GM23338 (cell line): ENCODE results near the gene SLC35E2B. TPM values are rescaled to one million over a fixed set of nuclear protein-coding genes. Genes with fewer than 3 reads are reported as not detected.
"Not testable (repeated sequence)": the region's sequence is repeated elsewhere in the genome, so short reads cannot be mapped to it uniquely, and the experiment has no call there.

Experiments used
- ATAC-seq: fragments of 200-7000 bp; cut with Tn5 transposase; 3 replicates; pipeline ENCODE4 v1.9.1; 2020
- DNase-seq: peaks from one replicate; pipeline ENCODE4 v3.0.0-alpha.2; 2015; ENCODE audit warnings: low spot score
- H2AFZ ChIP-seq: fragments of 200-600 bp; sonication (generic); 2 replicates; pipeline ENCODE4 v1.8.0; 2016; ENCODE audit warnings: antibody characterized with exemption, mild to moderate bottlenecking, moderate library complexity
- H3F3A ChIP-seq: fragments of 200-600 bp; sonication (generic); replicated peaks from 2 replicates; pipeline ENCODE4 v1.8.0; 2017; ENCODE audit warnings: antibody characterized with exemption, mixed run types, low read depth
- H3K27ac ChIP-seq: fragments of 200-600 bp; sonication (generic); 2 replicates; pipeline ENCODE4 v1.6.1; 2016; ENCODE audit warnings: low read depth
- H3K27me3 ChIP-seq: fragments of 200-600 bp; sonication (generic); 2 replicates; pipeline ENCODE4 v1.8.0; 2016; ENCODE audit warnings: mild to moderate bottlenecking, mixed run types, moderate library complexity; ENCODE audit not compliant: insufficient read depth
- H3K36me3 ChIP-seq: fragments of 200-600 bp; sonication (generic); 2 replicates; pipeline ENCODE4 v1.8.0; 2016; ENCODE audit warnings: mild to moderate bottlenecking; ENCODE audit not compliant: insufficient read depth
- H3K4me1 ChIP-seq: fragments of 200-600 bp; sonication (generic); 2 replicates; pipeline ENCODE4 v1.8.0; 2016; ENCODE audit warnings: mild to moderate bottlenecking, moderate library complexity; ENCODE audit not compliant: insufficient read depth
- H3K4me2 ChIP-seq: fragments of 200-600 bp; sonication (generic); 2 replicates; pipeline ENCODE4 v1.7.1; 2017; ENCODE audit warnings: mixed run types
- H3K4me3 ChIP-seq: fragments of 200-600 bp; sonication (generic); 2 replicates; pipeline ENCODE4 v1.6.1; 2016; ENCODE audit warnings: mixed run types
- H3K79me2 ChIP-seq: fragments of 200-600 bp; sonication (generic); replicated peaks from 2 replicates; pipeline ENCODE4 v1.8.0; 2017; ENCODE audit warnings: mild to moderate bottlenecking; ENCODE audit not compliant: insufficient read depth
- H3K9me2 ChIP-seq: fragments of 200-600 bp; sonication (generic); 2 replicates; pipeline ENCODE4 v1.8.0; 2017; ENCODE audit not compliant: insufficient read depth
- H4K20me1 ChIP-seq: fragments of 200-600 bp; sonication (generic); replicated peaks from 2 replicates; pipeline ENCODE4 v1.8.0; 2017; ENCODE audit warnings: mild to moderate bottlenecking; ENCODE audit not compliant: insufficient read depth
- H3K27ac Mint-ChIP-seq: 2 replicates; pipeline ENCODE4 v1.8.0; 2020; ENCODE audit warnings: inconsistent platforms, mild to moderate bottlenecking, moderate library complexity, mixed read lengths
- H3K27me3 Mint-ChIP-seq: 3 replicates; pipeline ENCODE4 v1.8.0; 2022; ENCODE audit warnings: low read depth, mild to moderate bottlenecking, moderate library complexity, mixed read lengths, inconsistent platforms; ENCODE audit not compliant: insufficient read depth, poor library complexity
- H3K36me3 Mint-ChIP-seq: 3 replicates; pipeline ENCODE4 v1.8.0; 2021; ENCODE audit warnings: low read depth, mild to moderate bottlenecking, inconsistent platforms, moderate library complexity, mixed read lengths
- H3K4me1 Mint-ChIP-seq: 3 replicates; pipeline ENCODE4 v1.8.0; 2020; ENCODE audit warnings: mild to moderate bottlenecking, inconsistent platforms, mixed read lengths
- H3K4me3 Mint-ChIP-seq: 3 replicates; pipeline ENCODE4 v1.8.0; 2021; ENCODE audit warnings: moderate library complexity, mild to moderate bottlenecking, inconsistent platforms, mixed read lengths
- H3K9me3 Mint-ChIP-seq: 3 replicates; pipeline ENCODE4 v1.8.0; 2020; ENCODE audit warnings: moderate library complexity, mild to moderate bottlenecking, inconsistent platforms, mixed read lengths
- polyA plus RNA-seq: library from polyadenylated mRNA; unstranded; fragments of >200 nt; fragmentation: Nextera tagmentation; extraction: Ambion mirVana; gene quantifications from 2 replicates; pipeline ENCODE4 v1.2.1, GENCODE V29; 2016
- total RNA-seq: library from RNA; depleted of rRNA; stranded (reverse); fragments of >200 nt; shearing (Covaris generic); gene quantifications from 2 replicates; pipeline ENCODE4 v1.2.3, GENCODE V29; 2014

SLC35E2B gene
- total and polyA plus RNA-seq, 2 experiments from 2014 or later: 16.8 to 63.0 TPM

GRCh38 chr1:1640711-1641461, 51.7 kb downstream of the SLC35E2B start:
- not testable (repeated sequence) for H3K4me3 Mint-ChIP-seq, H2AFZ ChIP-seq, DNase-seq, H3K9me2 ChIP-seq, H3K9me3 Mint-ChIP-seq, H3K4me3 ChIP-seq, H3K36me3 ChIP-seq, H3K27me3 ChIP-seq, H4K20me1 ChIP-seq, H3K27me3 Mint-ChIP-seq, H3K79me2 ChIP-seq, H3K27ac ChIP-seq, H3K4me1 ChIP-seq, H3K27ac Mint-ChIP-seq, ATAC-seq, H3K4me1 Mint-ChIP-seq, H3K4me2 ChIP-seq, H3F3A ChIP-seq
- H3K36me3 Mint-ChIP-seq: peaks cover 15% of the 10 kb centered on the region

GRCh38 chr1:1640081-1640480, 52.5 kb downstream of the SLC35E2B start:
- not testable (repeated sequence) for H3K79me2 ChIP-seq, H3K27me3 ChIP-seq, H2AFZ ChIP-seq, H3K4me1 Mint-ChIP-seq, H3F3A ChIP-seq, DNase-seq, H3K9me3 Mint-ChIP-seq, H3K36me3 ChIP-seq, H3K9me2 ChIP-seq, ATAC-seq, H3K4me3 Mint-ChIP-seq, H3K4me2 ChIP-seq, H4K20me1 ChIP-seq, H3K4me3 ChIP-seq, H3K27ac ChIP-seq, H3K27me3 Mint-ChIP-seq, H3K4me1 ChIP-seq, H3K27ac Mint-ChIP-seq
- peaks cover 11% of the 10 kb centered on the region; the same call in 2 of the 3 replicates for H3K36me3 Mint-ChIP-seq

DNA sequence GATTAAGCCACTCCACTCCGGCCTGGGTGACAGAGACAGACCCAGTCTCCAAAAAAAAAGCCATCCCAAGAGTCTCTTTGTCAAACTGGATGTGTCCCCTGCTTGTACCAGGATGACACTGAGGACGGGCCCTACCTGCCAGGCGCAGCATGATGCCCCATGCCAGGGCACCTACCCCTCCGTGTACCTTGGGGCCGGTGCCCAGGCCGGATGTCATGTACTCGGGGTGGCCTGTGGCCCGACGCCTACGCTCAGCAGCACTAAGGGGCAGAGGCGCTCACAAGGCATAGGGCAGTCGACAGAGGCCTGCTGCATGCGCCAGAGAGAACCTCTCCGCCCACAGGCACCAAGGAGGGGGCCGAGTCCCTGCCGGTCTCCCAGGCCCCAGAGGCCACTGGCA, 53.2 kb downstream of the SLC35E2B start:
- not testable (repeated sequence) for H3K27me3 Mint-ChIP-seq, H3F3A ChIP-seq, H3K79me2 ChIP-seq, DNase-seq, H3K4me1 Mint-ChIP-seq, H3K27ac ChIP-seq, H4K20me1 ChIP-seq, H2AFZ ChIP-seq, H3K4me3 ChIP-seq, H3K4me3 Mint-ChIP-seq, H3K4me1 ChIP-seq, H3K27ac Mint-ChIP-seq, H3K9me2 ChIP-seq, H3K36me3 ChIP-seq, H3K27me3 ChIP-seq, ATAC-seq, H3K4me2 ChIP-seq, H3K9me3 Mint-ChIP-seq
- peaks cover 11% of the 10 kb centered on the region; the same call in 2 of the 3 replicates for H3K36me3 Mint-ChIP-seq

GRCh38 chr1:1638528-1638927, 54.1 kb downstream of the SLC35E2B start:
- not testable (repeated sequence) for DNase-seq, H3K9me3 Mint-ChIP-seq, H3K27me3 Mint-ChIP-seq

GRCh38 chr1:1637479-1637875, 55.1 kb downstream of the SLC35E2B start:
- ATAC-seq, H3K36me3 ChIP-seq, H3K27ac Mint-ChIP-seq, H2AFZ ChIP-seq, H3K4me2 ChIP-seq, H3K36me3 Mint-ChIP-seq, H3K79me2 ChIP-seq, H4K20me1 ChIP-seq, H3K27ac ChIP-seq, H3K4me3 Mint-ChIP-seq, H3K4me1 ChIP-seq, DNase-seq, H3F3A ChIP-seq, H3K4me3 ChIP-seq, H3K9me2 ChIP-seq, H3K27me3 Mint-ChIP-seq, H3K9me3 Mint-ChIP-seq, H3K4me1 Mint-ChIP-seq, H3K27me3 ChIP-seq: not testable (repeated sequence)

More at GRCh38 chr1:1638528-1638927, 54.1 kb downstream of the SLC35E2B start:
- H3K4me1 ChIP-seq, ATAC-seq, H3K9me2 ChIP-seq, H3K27ac Mint-ChIP-seq, H3F3A ChIP-seq, H3K4me2 ChIP-seq, H2AFZ ChIP-seq, H3K36me3 ChIP-seq, H3K79me2 ChIP-seq, H3K4me3 ChIP-seq, H3K27ac ChIP-seq, H3K27me3 ChIP-seq, H3K4me3 Mint-ChIP-seq, H3K4me1 Mint-ChIP-seq, H4K20me1 ChIP-seq: not testable (repeated sequence)
- H3K36me3 Mint-ChIP-seq: peaks cover 11% of the 10 kb centered on the region; the same call in 2 of the 3 replicates

DNA sequence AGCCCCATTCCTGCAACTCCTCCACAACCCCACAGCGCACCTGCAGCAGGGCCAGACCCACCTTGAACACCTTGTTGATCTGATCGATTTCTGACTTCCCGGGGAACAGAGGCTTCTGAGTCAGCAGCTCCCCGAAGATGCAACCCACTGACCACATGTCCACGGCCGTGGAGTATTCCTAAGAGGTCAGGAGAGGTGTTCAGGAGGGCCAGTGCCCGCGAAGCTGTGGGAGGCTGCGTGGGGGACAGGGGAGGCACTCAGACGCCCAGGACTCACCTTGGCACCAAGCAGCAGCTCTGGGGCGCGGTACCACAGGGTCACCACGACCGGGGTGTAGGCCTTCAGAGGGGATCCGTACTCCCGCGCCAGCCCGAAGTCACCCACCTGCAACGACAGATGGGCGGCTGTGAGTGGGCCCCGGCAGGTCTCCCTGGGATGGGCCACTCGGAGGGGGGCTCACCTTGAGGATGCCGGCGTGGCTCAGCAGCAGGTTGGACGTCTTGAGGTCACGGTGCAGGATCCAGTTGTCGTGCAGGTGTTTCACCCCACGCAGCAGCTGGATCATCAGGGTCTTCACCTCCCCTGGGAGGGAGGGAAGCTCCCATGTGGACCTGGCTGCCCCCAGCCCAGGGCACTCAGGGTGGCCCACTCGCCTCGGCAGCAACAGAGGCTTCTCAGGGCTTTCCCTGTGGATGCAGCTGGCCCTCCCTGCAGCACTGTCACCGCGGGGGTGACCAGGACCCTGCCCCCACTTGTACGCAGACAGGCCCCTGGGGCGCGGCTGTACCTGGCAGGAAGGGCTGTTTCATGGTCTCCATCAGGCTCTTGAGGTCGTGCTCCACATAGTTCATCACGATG, 55.7 kb downstream of the SLC35E2B start:
- not testable (repeated sequence) for H3K4me3 ChIP-seq, H4K20me1 ChIP-seq, H3F3A ChIP-seq, DNase-seq, H2AFZ ChIP-seq, H3K36me3 Mint-ChIP-seq, H3K27me3 Mint-ChIP-seq, H3K9me2 ChIP-seq, H3K4me1 ChIP-seq, H3K9me3 Mint-ChIP-seq, H3K36me3 ChIP-seq, ATAC-seq, H3K27ac Mint-ChIP-seq, H3K27ac ChIP-seq, H3K4me1 Mint-ChIP-seq, H3K79me2 ChIP-seq, H3K4me2 ChIP-seq, H3K4me3 Mint-ChIP-seq, H3K27me3 ChIP-seq
